GM19023 (cell line): ENCODE data around the gene PAWR.
"Not testable (repeated sequence)": the region's sequence is repeated elsewhere in the genome, so short reads cannot be mapped to it uniquely, and the experiment has no call there.

Experiments
- ATAC-seq: cut with Tn5 transposase; IDR thresholded peaks from one replicate; pipeline ENCODE4 v1.9.1; 2021; ENCODE audit warnings: mild to moderate bottlenecking, moderate library complexity; ENCODE audit not compliant: unreplicated experiment

PAWR gene

DNA sequence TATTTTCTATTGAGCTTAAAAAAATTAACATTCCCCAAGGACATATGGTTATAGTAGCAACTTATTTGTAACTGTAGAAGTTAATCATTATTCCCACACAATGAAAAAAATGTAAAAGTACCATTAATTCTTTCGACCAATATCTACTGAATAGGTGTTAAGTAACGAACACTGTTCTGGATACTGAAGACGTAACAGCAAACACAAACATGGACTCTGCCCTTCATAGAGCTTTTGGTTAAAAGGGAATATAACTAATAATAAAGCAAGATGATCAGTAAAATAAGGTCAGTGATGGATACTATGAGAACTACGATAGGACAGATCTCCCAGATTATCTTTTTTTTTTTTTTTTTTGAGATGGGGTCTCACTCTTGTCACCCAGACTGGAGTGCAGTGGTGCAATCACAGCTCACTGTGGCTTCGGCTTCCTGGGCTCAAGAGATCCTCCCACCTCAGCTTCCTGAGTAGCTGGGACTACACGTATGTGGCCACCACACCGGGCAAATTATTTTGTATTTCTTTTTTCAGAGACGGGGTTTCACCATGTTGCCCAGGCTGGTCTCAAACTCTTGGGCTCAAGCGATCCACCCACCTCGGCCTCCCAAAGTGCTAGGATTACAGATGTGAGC lies 93.9 kb downstream of the PAWR start:
- ATAC-seq: no peak

DNA sequence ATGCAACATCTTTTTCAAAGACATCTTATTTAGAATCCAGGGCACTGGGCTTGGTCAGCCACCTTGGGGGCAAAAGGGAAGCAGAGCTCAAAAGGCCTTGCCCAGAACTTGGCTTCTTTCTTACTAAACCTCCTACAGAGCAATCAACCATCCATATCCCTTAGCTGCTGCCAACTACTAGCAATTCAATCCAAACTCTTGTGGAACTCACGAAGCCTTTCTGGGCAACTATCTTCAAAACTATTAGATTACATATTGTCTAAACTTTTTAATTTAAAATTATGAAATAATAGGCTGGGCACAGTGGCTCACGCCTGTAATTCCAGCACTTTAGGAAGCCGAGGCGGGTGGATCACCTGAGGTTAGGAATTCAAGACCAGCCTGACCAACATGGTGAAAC lies 95.5 kb downstream of the PAWR start:
- ATAC-seq: no peak

DNA sequence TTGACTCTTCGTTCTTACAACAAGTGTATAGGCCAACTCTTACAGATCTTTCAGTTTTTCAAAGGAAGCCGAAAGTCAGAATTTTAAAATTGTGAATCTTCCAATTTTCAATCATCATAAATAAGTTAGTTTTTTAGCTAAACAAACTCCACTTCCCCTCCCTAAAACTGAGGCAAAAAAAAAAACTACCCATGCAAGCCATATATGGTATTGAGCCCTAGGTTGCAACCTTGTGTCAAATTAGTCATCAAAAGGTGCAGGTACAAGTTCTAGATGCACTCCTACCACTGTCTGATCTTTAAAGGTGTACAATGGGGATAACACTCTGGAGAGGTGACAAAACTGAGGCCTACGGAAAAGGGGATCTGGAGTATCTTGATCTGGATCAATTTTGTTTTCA lies 97.9 kb downstream of the PAWR start:
- no peak for ATAC-seq

DNA sequence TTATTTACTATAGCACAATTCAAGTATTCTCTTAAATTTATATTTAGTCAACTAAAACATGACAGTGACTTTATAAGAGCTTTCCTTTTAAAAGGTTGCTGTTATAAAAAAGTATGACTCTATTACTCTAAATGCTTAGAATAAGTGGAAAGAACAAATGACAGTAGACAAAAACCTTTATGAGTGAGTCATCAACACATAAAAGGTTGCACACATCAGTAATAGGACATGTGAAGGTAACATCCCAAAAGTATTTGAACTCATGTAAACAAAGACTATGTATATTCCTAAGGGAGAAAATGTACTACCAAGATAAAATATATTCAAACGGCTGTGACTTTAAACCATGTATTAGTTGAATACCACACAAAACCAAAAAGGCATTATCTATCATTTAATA lies 98.8 kb downstream of the PAWR start:
- ATAC-seq: no peak

DNA sequence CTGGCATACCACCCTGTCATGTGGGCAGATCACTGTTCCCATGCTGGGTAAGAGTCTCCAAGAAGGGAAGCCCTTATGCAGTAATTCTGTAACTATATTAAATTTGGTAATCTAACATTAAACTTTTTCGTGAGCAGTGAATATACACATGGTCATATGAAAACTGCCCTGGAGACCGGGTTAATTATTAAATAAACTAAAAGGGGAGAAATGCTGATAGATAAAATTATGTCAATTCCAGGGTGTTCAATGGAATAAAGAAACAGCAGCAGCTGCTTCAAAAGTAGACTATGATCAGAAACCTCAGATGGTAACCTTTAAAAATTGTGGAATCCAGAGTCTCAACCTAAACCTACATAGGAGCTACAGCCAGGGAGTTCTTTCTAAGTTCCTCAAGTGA lies 100.0 kb downstream of the PAWR start:
- no peak for ATAC-seq

DNA sequence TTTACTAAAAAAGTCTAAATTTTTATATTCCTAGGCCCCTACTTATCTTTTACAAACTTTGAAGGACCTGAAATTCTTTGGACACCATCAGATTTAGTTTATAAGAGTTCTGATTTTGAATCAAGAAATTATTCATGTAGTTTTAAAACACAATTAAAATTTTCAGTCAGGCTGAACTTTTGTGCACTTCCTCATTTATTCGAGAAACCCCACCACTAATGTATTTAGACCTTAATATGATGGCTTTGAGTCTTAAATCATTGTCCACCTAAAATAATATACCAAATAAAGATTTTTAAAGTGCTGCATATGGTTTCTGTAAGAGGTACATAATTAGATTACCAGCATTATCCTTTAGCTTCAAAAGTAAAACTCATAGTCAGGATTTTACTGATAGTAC lies 103.4 kb downstream of the PAWR start:
- ATAC-seq: no peak

DNA sequence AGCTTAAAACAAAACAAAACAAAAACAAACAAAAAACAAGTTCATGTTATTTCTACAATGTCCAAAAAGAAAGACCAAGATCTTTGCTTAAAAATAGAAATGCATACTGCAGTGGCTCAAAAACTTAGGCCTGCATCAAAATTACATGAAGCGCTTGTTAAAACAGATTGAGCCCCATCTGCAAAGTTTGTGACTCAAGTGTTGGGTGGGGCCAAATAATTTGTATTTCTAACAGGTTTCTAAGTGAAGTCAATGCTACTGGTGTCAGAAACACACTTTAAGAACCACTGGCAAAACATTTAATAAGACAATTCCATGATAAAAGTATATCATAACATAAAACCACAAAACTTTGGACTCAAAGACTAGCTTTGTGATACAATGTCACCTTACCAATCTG lies 105.6 kb downstream of the PAWR start:
- ATAC-seq: no peak

DNA sequence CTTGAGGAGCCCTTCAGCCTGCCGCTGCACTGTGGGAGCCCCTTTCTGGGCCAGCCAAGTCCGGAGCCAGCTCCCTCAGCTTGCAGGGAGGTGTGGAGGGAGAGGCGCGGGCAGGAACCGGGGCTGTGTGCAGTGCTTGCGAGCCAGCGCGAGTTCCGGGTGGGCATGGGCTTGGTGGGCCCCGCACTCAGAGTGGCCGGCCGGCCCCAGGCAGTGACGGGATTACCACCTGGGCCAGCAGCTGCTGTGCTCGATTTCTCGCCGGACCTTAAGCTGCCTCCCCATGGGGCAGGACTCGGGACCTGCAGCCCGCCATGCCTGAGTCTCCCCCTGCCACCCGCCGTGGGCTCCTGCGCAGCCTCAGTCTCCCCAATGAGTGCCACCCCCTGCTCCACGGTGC lies 116.9 kb downstream of the PAWR start:
- ATAC-seq: no peak

DNA sequence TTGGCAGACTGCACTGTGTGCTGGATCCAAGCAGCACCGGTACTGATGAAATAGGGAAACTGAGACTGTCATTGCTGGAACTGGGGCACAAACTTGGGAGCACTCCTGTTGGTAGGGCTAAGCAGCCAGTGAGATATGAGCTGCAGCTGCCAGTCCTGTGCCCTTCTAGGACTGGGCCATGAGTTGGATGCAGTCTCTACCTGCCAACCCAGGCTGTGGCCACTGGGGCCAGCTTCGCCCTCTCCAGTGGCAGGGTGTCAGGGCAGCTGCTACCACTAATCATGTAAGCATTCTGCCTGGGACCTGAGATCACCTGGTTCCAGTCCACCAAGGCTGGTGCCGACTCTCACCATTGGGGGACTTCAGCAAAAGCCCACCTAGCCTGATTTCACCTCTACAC lies 121.1 kb downstream of the PAWR start:
- no peak for ATAC-seq

DNA sequence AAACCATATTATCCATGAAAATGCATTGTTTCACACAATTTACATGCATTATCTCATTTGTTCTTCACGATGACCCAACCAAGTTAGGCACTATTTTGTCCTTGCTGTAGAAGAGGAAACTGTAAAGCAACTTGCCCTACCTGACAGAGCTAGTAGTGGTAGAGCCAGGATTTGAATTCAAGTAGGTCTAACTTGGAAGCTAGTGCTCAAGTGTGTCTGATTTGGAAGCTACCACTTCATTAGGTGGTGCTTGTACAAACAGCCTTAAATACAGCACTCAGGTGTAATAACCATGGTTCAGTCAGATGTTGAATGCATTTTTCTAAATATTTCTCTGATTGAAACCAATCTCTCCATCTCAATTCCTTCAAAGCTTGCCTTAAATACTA lies 123.6 kb downstream of the PAWR start:
- ATAC-seq: no peak

DNA sequence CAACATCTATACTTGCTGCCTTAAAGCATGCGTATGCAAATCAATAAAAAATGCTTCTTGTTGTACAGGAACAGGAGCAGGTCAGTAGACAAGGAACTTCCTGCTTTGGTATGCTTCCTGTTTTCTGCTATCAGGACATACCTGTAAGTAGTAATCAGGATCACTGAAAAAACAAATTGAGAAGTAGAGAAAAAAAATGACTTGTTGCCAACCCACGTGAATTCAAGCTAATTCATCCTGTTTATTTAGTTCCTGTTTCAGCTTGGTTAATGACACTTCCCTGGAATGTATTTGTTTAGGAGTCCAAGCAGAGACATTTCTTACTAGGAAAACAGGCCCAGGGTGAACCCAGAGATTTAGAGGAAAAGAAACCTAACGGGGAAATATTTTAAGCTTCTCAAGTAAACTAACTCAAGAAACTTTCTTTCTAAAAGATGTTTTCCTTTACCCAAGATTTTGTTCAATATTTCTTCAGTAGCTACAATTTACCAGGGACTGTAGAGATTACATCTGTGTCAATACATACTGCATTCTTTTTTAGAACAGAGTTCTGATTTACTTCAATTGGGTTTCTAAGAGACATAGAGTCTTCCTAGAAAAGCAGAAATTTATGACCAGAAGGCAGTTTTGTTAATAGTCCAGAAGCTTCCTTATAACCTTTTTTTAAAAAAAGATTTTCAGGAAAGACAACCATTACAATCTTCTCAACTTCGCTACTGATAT lies 124.2 kb downstream of the PAWR start:
- no peak for ATAC-seq

DNA sequence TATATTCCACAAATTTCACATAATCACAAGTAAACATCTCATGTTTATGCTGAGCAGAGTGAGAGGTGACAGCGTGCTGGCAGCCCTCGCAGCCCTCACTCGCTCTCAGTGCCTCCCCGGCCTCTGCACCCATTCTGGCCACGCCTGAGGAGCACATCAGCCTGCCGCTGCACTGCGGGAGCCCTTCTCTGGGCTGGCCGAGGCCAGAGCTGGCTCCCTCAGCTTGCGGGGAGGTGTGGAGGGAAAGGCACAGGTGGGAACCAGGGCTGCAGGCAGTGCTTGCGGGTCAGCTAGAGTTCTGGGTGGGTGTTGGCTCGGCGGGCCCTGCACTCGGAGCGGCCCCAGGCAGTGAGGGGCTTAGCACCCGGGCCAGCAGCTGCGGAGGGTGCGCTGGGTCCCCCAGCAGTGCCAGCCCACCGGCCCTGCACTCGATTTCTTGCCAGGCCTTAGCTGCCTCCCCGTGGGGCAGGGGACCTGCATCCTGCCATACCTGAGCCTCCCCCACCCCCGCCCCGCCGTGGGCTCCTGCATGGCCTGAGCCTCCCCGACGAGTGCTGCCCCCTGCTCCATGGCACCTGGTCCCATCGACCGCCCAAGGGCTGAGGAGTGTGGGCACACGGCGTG lies 125.9 kb downstream of the PAWR start:
- not testable (repeated sequence) for ATAC-seq

DNA sequence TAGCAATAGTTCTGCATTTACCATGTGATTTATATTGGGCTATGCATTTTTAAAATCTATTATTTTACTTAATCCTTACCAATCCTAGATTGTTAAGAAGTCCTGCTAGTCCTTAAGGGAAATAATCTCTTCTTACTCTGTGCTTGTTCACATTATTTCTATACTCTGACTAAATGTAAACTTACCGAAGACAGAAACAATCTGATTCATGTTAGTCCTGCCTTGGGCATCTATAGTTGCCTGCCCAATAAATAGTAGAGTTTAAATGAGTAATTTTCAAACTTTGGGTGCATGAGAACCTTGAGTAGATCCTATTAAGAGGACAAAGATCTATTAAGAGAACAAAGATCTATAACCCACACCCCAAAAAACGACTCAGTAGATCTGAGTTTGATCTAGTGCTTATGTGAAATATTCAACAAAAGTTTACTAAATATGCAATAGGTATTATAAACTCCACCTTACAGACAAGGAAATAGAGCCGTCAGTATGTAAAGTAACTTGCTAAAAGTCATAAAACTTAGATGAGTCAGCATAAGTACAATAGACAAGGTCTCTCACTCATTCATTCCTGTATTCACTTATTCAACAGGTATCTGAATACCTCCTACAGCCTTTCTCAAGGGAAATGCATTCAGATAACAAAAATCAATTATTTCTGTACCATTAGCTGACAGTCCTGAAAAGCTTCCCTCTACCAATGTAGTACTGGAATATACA lies 127.6 kb downstream of the PAWR start:
- ATAC-seq: no peak

DNA sequence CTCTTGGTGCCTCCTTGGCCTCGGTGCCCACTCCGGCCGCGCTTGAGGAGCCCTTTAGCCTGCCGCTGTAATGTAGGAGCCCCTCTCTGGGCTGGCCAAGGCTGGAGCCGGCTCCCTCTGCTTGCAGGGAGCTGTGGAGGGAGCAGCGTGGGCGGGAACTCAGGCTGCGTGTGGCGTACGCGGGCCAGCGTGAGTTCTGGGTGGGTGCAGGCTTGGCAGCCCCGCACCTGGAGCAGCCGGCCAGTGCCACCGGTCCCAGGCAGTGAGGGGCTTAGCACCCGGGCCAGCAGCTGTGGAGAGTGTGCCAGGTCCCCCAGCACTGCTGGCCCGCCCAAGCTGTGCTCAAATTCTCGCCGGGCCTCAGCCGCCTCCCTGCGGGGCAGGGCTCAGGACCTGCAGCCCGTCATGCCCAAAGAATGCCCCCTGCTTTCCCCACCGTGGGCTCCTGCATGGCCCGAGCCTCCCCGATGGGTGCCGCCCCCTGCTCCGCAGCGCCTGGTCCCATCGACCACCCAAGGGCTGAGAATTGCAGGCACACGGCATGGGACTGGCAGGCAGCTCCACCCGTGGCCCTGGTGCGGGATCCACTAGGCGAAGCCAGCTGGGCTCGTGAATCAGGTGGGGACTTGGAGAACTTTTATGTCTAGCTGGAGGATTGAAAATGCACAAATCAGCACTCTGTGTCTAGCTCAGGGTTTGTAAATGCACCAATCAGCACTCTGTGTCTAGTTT lies 129.2 kb downstream of the PAWR start:
- no peak for ATAC-seq

DNA sequence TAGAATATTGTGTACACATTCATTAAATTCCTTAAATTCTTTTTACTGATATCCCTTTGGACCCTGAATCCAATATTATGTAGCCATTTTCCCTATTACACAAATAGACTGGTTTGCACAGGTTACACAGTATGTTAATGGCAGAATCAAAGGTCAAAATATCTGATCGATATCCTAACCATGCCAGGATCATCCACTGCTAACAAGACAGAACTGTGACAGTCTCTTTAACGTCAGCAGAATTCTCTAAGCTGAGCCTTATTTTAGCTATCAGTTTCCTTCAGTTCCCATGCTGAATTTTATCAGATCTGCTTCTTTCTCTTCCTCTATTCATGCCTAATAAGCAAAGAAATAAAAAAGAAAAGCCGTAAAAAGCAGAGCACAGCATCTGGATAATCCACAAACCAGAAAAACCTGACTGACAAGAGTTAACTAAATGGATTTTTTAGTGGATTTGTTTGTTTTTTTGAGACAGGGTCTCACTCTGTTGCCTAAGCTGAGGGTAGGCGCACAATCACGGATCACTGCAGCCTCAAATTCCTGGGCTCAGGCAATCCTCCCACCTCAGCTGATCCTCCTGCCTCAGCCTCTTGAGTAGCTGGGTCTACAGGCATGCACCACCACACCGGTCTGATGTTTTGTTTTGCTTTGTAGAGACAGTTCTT lies 130.4 kb downstream of the PAWR start:
- ATAC-seq: no peak

DNA sequence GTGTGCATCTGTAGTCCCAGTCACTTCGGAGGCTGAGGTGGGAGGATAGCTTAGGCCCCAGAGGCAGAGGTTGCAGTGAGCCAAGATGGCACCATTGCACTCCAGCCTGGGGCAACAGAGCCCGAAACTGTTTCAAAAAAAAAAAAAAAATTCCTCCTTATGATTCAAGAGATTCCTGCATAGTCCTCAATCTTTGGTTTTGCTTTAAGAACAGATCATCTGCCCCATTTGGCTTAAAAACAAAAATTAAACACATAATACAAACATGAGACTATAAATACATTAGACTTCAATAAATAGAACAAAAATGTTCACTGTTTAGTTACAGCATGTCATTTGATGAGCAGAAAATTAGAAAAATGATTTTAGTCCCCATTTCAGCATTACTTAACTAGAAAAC lies 131.2 kb downstream of the PAWR start:
- ATAC-seq: no peak

DNA sequence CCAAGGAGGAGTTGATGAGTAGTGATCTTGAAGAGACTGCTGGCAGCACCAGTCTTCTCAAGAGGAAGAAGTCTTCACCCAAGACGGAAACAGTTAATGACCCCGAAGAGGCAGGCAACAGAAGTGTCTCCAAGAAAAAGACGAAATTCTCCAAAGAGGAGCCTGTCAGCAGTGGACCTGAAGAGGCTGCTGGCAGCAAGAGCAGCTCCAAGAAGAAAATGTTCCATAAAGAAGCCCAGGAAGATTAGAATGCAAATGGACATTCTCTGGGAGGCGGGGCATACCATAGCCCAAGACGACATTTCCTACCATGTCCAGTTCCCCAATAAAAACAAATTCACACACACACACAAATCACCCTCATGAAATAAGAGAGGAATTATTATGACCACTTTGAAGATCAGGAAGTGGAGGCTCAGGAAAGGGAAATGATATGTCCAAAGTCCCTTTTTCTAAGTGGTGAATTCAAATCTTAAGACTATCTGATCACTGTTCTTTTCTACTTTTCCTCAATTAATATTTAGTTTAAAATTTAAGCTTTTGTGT lies 131.8 kb downstream of the PAWR start:
- no peak for ATAC-seq

DNA sequence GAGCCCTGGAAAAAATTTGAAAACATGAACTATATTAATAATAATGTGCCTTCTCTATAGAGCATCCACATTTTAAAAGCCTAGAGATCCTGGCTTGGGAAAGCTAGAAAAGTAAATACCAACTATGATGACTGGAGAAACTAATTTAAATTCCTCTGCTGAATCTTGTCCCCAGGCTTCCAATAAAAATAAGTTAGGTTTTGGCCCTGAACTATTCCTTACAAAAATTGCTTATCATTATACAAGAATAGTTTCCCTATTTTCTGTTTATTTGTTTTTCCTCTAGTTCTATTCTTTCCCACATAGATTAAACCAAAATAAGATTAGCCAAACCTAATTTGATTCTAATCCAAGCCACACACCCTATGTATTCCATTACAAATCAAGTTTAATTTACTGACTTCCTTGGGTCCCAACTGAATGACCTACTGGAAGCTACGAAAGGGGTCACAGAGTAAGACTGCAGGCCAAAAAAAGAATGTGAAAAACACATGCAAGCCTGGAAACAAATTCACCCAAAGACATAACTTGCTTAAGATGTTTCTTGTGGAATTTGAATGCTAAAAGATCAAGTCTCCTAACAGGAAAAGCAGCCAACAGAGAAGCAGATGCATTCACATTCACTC lies 133.0 kb downstream of the PAWR start:
- ATAC-seq: no peak

DNA sequence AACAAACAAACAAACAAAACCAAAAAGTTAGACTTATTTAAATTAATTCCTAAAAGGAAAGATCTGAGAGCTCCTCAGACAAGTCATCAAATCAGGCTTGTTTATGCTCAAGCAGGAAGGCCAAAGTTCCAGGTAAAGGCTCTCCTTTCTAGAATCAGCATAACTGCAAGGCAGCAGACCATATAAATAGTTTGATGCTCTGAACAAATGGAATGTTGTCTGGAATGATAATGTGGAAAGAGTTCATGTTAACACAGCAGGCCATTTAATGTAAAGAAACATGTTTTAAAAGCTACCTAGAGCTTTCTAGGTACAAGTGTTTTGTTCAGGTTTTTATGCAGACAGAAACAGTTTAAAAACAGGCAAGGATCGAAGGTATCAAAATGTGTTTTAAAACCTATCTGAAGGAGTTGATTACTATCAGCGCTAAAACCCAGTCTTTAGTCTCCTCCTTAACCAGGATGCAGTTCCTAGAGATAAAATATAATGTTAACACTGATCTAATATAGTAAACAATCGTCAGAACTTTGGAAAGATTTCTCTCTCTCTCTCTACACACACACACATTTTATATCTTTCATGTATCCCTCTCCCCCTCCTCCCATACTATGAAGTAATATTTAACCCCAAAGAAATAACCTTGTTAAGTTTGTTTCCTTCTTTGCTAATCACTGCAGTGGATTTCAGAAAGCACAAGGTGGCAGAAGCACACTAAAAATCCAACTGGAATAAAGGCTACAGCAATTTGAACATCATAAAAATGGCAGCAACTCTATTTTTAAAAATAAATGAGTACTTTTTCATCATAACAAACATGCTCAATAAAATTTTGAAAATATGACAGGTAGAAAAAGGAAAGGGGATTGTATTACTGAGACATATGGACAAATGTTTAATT lies 135.5 kb downstream of the PAWR start:
- ATAC-seq: no peak
